Smooth muscle cell (in vitro differentiated cells): ENCODE data around the gene RPS6KC1. TPM values are rescaled to one million over a fixed set of nuclear protein-coding genes. Genes with fewer than 3 reads are reported as not detected.

Source experiments
- DNase-seq: peaks from one replicate; lab custom pipeline; 2025; ENCODE audit not compliant: unreplicated experiment; lab: John Stamatoyannopoulos, UW
- H2AFZ ChIP-seq: fragments of 200-600 bp; sonication (generic); 2 replicates; pipeline ENCODE4 v1.6.0; 2016; ENCODE audit warnings: antibody characterized with exemption, low read depth, mild to moderate bottlenecking
- H3F3A ChIP-seq: fragments of 200-600 bp; sonication (generic); 2 replicates; pipeline ENCODE4 v1.6.0; 2017; ENCODE audit warnings: antibody characterized with exemption, low read depth
- H3K27ac ChIP-seq: fragments of 200-600 bp; sonication (generic); 2 replicates; pipeline ENCODE4 v1.5.1; 2016; ENCODE audit warnings: low read depth, mild to moderate bottlenecking
- H3K27me3 ChIP-seq: fragments of 200-600 bp; sonication (generic); 2 replicates; pipeline ENCODE4 v1.6.1; 2016; ENCODE audit warnings: low read depth, mild to moderate bottlenecking
- H3K36me3 ChIP-seq: fragments of 200-600 bp; sonication (generic); 2 replicates; pipeline ENCODE4 v1.5.1; 2016; ENCODE audit warnings: low read depth
- H3K4me1 ChIP-seq: fragments of 200-600 bp; sonication (generic); 2 replicates; pipeline ENCODE4 v1.5.1; 2016; ENCODE audit warnings: low read depth
- H3K4me2 ChIP-seq: fragments of 200-600 bp; sonication (generic); 2 replicates; pipeline ENCODE4 v1.6.0; 2016; ENCODE audit warnings: mild to moderate bottlenecking
- H3K4me3 ChIP-seq: fragments of 200-600 bp; sonication (generic); 2 replicates; pipeline ENCODE4 v1.5.1; 2016; ENCODE audit warnings: mild to moderate bottlenecking
- H3K79me2 ChIP-seq: fragments of 200-600 bp; sonication (generic); 2 replicates; pipeline ENCODE4 v1.6.0; 2016; ENCODE audit warnings: low read depth, mild to moderate bottlenecking
- H3K9ac ChIP-seq: fragments of 200-600 bp; sonication (generic); 2 replicates; pipeline ENCODE4 v1.6.0; 2016; ENCODE audit warnings: low read depth
- H3K9me3 ChIP-seq: fragments of 200-600 bp; sonication (generic); replicated peaks from 2 replicates; pipeline ENCODE4 v1.5.1; 2016; ENCODE audit warnings: low read depth
- H4K20me1 ChIP-seq: fragments of 200-600 bp; sonication (generic); 2 replicates; pipeline ENCODE4 v1.6.0; 2016; ENCODE audit warnings: low read depth
- WGBS: methylation state at CpG from one replicate; pipeline ENCODE4 v1.1.7; 2016; ENCODE audit warnings: low lambda C conversion rate; 5-methylcytosine and 5-hydroxymethylcytosine counted together
- polyA plus RNA-seq: library from polyadenylated mRNA; unstranded; fragments of >200 nt; fragmentation: Nextera tagmentation; extraction: Ambion mirVana; gene quantifications from 2 replicates; pipeline ENCODE4 v1.2.1, GENCODE V29; 2016
- total RNA-seq: library from RNA; depleted of rRNA; stranded (reverse); fragments of >200 nt; gene quantifications from 2 replicates; pipeline ENCODE4 v1.2.3, GENCODE V29; 2014
- TF ChIP-seq, protein P1 (sequence below): fragments of 200-600 bp; sonication (generic); IDR thresholded peaks from 2 replicates; pipeline ENCODE4 v1.5.1; 2017; ENCODE audit warnings: borderline replicate concordance, mild to moderate bottlenecking, antibody characterized with exemption; ENCODE audit not compliant: insufficient read depth, poor library complexity, severe bottlenecking

Gene RPS6KC1
- total and polyA plus RNA-seq, 2 experiments from 2014 or later: 17.6 to 30.8 TPM

DNA sequence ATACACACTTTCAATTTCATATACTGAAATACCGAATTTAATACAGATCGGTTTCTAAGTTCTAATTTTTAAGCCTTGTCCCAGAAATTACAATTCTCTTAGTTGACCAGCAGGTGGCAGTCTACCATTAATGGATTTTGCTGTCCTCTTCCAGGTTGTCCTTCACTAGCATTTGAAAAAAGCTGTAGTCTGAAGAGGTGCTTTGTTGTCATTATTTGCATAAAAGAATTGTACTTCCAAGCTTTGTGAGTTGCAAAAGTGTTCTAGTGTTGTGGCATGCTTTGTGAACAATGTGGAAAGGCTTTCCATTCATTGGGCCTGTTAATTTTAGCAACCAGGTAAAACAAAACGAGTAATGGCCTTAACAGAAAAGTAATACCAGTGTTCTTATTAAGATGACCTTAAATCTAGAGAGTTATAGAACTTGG is 193.6 kb downstream of the RPS6KC1 start:
- Histone ChIP-seq H2AFZ (no peak overlapping the region), H3K4me3 (no peak overlapping the region), H3K9ac (no peak overlapping the region), H3F3A (no peaks in the 10 kb centered on the region), H3K79me2 (no peaks in the 10 kb centered on the region), H3K4me2 (no peak overlapping the region), H3K36me3 (no peaks in the 10 kb centered on the region), H3K27me3 (no peaks in the 10 kb centered on the region), H3K9me3 (no peaks in the 10 kb centered on the region), H4K20me1 (no peaks in the 10 kb centered on the region), H3K4me1 (no peaks in the 10 kb centered on the region), H3K27ac (no peak overlapping the region)
- 67% methylated on average over 3 of the region's 3 CpGs for WGBS
- no peak for DNase-seq
- TF ChIP-seq, protein P1, sequence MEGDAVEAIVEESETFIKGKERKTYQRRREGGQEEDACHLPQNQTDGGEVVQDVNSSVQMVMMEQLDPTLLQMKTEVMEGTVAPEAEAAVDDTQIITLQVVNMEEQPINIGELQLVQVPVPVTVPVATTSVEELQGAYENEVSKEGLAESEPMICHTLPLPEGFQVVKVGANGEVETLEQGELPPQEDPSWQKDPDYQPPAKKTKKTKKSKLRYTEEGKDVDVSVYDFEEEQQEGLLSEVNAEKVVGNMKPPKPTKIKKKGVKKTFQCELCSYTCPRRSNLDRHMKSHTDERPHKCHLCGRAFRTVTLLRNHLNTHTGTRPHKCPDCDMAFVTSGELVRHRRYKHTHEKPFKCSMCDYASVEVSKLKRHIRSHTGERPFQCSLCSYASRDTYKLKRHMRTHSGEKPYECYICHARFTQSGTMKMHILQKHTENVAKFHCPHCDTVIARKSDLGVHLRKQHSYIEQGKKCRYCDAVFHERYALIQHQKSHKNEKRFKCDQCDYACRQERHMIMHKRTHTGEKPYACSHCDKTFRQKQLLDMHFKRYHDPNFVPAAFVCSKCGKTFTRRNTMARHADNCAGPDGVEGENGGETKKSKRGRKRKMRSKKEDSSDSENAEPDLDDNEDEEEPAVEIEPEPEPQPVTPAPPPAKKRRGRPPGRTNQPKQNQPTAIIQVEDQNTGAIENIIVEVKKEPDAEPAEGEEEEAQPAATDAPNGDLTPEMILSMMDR: peak; percentile 80

DNA sequence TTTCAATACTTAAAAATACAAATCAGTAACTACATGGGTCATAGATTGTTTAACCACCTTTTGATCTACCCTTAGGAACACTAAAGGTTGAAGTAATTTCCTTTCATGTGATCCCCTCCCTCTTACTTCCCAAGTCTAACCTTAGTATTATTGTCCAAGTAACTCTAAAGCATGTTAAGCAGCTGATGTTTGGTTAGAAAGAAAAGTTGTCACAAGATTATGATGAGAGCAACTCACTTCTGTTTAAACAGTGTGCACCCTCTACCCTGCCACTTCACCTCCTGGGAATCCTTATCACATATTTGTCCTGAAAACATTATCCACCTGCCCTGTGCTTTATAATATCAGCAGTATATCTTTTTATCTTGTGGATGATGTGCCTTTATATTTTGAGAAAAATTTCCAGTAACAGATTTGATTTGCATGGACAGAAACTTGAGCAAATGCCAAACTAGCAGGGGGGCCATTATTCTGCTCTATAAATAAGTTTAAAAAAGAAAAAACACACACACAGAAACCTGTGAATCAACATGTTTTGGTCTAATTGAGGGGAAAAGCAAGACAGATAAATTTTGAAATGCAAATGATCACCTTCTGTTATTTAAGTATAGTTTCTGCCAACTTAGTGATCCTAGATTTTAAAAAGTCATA is 194.3 kb downstream of the RPS6KC1 start:
- no peaks in the 10 kb centered on the region for H3F3A ChIP-seq
- no peaks in the 10 kb centered on the region for H4K20me1 ChIP-seq
- H3K4me3 ChIP-seq: no peak overlapping the region
- H3K9me3 ChIP-seq: no peaks in the 10 kb centered on the region
- H3K9ac ChIP-seq: no peak overlapping the region
- H2AFZ ChIP-seq: no peak overlapping the region
- no peaks in the 10 kb centered on the region for H3K27me3 ChIP-seq
- no peaks in the 10 kb centered on the region for H3K79me2 ChIP-seq
- no peak overlapping the region for H3K27ac ChIP-seq
- H3K4me2 ChIP-seq: no peak overlapping the region
- H3K36me3 ChIP-seq: no peaks in the 10 kb centered on the region
- H3K4me1 ChIP-seq: no peaks in the 10 kb centered on the region
- no peak for DNase-seq
- TF ChIP-seq, protein P1: no peak

DNA sequence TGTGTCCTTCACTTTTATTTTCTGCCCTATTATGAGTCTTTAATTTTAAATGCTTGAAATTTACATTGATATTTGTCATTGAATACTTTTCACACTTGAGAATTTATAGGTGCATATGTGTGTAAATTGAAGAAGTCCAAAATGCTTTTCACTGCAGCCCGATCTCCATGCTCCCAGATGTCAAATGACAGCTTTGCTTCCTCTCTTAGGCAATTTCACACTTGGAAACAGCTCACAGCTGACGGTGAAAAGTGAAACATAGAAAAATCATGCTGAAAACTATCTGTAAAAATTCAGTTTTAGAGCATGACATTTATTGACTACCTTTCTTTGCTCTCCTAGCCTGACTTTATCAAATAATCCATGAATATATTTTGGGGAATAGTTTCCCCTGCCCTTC is 196.0 kb downstream of the RPS6KC1 start:
- WGBS: 93% methylated on average over 2 of the region's 2 CpGs
- H3K4me2 ChIP-seq: no peak overlapping the region
- H4K20me1 ChIP-seq: no peaks in the 10 kb centered on the region
- H3K4me3 ChIP-seq: no peak overlapping the region
- H3K4me1 ChIP-seq: no peaks in the 10 kb centered on the region
- H3K9me3 ChIP-seq: no peaks in the 10 kb centered on the region
- no peaks in the 10 kb centered on the region for H3K36me3 ChIP-seq
- no peaks in the 10 kb centered on the region for H3F3A ChIP-seq
- no peaks in the 10 kb centered on the region for H3K27me3 ChIP-seq
- H3K27ac ChIP-seq: no peak overlapping the region
- DNase-seq: no peak
- no peaks in the 10 kb centered on the region for H3K79me2 ChIP-seq
- TF ChIP-seq, protein P1: no peak
- no peak overlapping the region for H2AFZ ChIP-seq
- no peak overlapping the region for H3K9ac ChIP-seq

DNA sequence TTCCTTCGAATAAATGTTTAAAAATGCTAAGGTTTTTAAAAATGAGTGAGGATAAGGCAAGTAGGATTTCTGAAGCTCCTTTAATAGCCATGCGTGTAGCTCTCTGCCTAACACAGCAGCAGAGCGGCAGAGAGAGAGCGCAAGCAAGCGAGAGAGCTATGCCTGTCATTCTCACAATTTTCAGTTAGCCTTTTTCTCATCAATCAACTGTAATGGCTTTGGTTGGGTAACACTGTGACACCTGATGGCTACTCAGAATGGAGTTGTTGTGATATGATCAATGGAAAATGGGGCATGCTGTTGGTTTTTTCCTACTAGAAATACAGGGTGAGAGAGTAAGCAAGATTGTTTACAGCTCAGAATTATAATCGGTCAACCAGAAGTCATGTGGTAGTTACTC is 198.4 kb downstream of the RPS6KC1 start:
- Histone ChIP-seq H3K36me3 (no peaks in the 10 kb centered on the region), H3K9ac (no peak overlapping the region), H3K9me3 (no peaks in the 10 kb centered on the region), H3F3A (no peaks in the 10 kb centered on the region), H4K20me1 (no peaks in the 10 kb centered on the region), H3K27me3 (no peaks in the 10 kb centered on the region), H3K4me3 (no peak overlapping the region), H3K79me2 (no peaks in the 10 kb centered on the region), H3K4me1 (no peaks in the 10 kb centered on the region), H2AFZ (no peak overlapping the region), H3K4me2 (no peak overlapping the region), H3K27ac (no peak overlapping the region)
- DNase-seq: no peak
- WGBS: 97% methylated on average over 6 of the region's 6 CpGs
- TF ChIP-seq, protein P1: no peak
